Measurements from ENCODE around the gene DISC1.

DISC1 gene

GRCh38 chr1:231674575-231674974, 48.0 kb downstream of the DISC1 start:
- DNase-seq: no peak

- no peak for DNase-seq
Measured at GRCh38 chr1:231676487-231676886, 49.9 kb downstream of the DISC1 start.

- DNase-seq: no peak
Measured at GRCh38 chr1:231677442-231677841, 50.9 kb downstream of the DISC1 start.

- DNase-seq: no peak
Measured at GRCh38 chr1:231678011-231678432, 51.4 kb downstream of the DISC1 start.

- DNase-seq: no peak
Measured at GRCh38 chr1:231679109-231679508, 52.5 kb downstream of the DISC1 start.

GRCh38 chr1:231681006-231681405, 54.4 kb downstream of the DISC1 start:
- no peak for DNase-seq

GRCh38 chr1:231682779-231683178, 56.2 kb downstream of the DISC1 start:
- no peak for DNase-seq

GRCh38 chr1:231683439-231684165, 57.0 kb downstream of the DISC1 start:
- no peak for DNase-seq

GRCh38 chr1:231684356-231685244, 58.0 kb downstream of the DISC1 start:
- no peak for DNase-seq

- DNase-seq: no peak
Measured at GRCh38 chr1:231686384-231686783, 59.8 kb downstream of the DISC1 start.

- DNase-seq: no peak
Measured at GRCh38 chr1:231688989-231689388, 62.4 kb downstream of the DISC1 start.

GRCh38 chr1:231690059-231690458, 63.5 kb downstream of the DISC1 start:
- no peak for DNase-seq

- no peak for DNase-seq
Measured at GRCh38 chr1:231691618-231692259, 65.1 kb downstream of the DISC1 start.

- no peak for DNase-seq
Measured at GRCh38 chr1:231693361-231694074, 66.9 kb downstream of the DISC1 start.

GRCh38 chr1:231694075-231694431, 67.5 kb downstream of the DISC1 start:
- no peak for DNase-seq

- no peak for DNase-seq
Measured at GRCh38 chr1:231694465-231695077, 68.0 kb downstream of the DISC1 start.

- DNase-seq: peak; percentile 2
Measured at GRCh38 chr1:231695439-231696255, 69.1 kb downstream of the DISC1 start.

GRCh38 chr1:231699784-231700183, 73.2 kb downstream of the DISC1 start:
- DNase-seq: no peak

- no peak for DNase-seq
Measured at GRCh38 chr1:231701306-231701705, 74.7 kb downstream of the DISC1 start.

- no peak for DNase-seq
Measured at GRCh38 chr1:231702331-231702730, 75.7 kb downstream of the DISC1 start.

- DNase-seq: no peak
Measured at GRCh38 chr1:231702804-231703203, 76.2 kb downstream of the DISC1 start.
